PFSK-1 (cell line): ENCODE results near the gene BAK1.

ENCODE experiments used
- FOXP2 ChIP-seq: optimal IDR thresholded peaks from 2 replicates; pipeline ENCODE3; 2011; ENCODE audit warnings: borderline replicate concordance, control low read depth, inconsistent platforms; ENCODE audit not compliant: insufficient read depth; ENCODE audit errors: extremely low read length, extremely low read depth
- POLR2AphosphoS5 ChIP-seq: IDR thresholded peaks from 2 replicates; pipeline ENCODE4 v1.6.1; 2012; ENCODE audit warnings: low read depth, mild to moderate bottlenecking, control low read depth, low read length, moderate library complexity
- SIN3A ChIP-seq: IDR thresholded peaks from 2 replicates; pipeline ENCODE4 v1.6.1; 2012; ENCODE audit warnings: mild to moderate bottlenecking, low read length, moderate library complexity, borderline replicate concordance; ENCODE audit not compliant: insufficient read depth
- TAF1 ChIP-seq: IDR thresholded peaks from 2 replicates; pipeline ENCODE4 v1.6.1; 2012; ENCODE audit warnings: low read length, control low read depth, borderline replicate concordance; ENCODE audit not compliant: insufficient read depth
- TF ChIP-seq, protein P1 (sequence below), 2 experiments: IDR thresholded peaks; 2 replicates each; pipeline versions ENCODE4 v1.6.1 to v1.8.0; 2011 to 2012; ENCODE audit warnings: low read depth in 2 of 2, low read length in 2 of 2, control low read depth in 1 of 2, inconsistent platforms in 1 of 2, mild to moderate bottlenecking in 1 of 2, moderate library complexity in 1 of 2; ENCODE audit not compliant: insufficient read depth in 1 of 2

Gene BAK1

DNA sequence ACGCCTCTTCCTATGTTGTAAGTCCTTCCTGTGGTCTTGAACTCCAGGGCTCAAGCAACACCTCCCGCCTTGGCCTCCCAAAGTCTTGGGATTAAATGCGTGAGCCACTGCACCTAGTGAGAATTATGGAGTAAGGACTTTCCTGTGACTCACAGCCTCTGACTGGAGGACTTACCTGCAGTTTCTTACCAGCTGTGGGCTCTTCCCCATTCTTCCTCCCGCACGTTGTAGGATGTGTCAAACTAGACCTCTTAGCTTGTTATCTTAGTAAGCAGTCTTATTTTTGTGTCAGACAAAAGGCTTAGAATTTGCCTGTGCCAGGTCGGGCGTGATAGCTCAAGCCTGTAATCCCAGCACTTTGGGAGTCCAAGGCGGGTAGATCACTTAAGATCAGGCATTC lies 30.9 kb downstream of the BAK1 start:
- no peak for TF ChIP-seq FOXP2
- TF ChIP-seq SIN3A = no peak
- TF ChIP-seq POLR2AphosphoS5 = no peak
- TF ChIP-seq, protein P1, sequence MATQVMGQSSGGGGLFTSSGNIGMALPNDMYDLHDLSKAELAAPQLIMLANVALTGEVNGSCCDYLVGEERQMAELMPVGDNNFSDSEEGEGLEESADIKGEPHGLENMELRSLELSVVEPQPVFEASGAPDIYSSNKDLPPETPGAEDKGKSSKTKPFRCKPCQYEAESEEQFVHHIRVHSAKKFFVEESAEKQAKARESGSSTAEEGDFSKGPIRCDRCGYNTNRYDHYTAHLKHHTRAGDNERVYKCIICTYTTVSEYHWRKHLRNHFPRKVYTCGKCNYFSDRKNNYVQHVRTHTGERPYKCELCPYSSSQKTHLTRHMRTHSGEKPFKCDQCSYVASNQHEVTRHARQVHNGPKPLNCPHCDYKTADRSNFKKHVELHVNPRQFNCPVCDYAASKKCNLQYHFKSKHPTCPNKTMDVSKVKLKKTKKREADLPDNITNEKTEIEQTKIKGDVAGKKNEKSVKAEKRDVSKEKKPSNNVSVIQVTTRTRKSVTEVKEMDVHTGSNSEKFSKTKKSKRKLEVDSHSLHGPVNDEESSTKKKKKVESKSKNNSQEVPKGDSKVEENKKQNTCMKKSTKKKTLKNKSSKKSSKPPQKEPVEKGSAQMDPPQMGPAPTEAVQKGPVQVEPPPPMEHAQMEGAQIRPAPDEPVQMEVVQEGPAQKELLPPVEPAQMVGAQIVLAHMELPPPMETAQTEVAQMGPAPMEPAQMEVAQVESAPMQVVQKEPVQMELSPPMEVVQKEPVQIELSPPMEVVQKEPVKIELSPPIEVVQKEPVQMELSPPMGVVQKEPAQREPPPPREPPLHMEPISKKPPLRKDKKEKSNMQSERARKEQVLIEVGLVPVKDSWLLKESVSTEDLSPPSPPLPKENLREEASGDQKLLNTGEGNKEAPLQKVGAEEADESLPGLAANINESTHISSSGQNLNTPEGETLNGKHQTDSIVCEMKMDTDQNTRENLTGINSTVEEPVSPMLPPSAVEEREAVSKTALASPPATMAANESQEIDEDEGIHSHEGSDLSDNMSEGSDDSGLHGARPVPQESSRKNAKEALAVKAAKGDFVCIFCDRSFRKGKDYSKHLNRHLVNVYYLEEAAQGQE (IDR thresholded peaks at IDR 0.05; ENCODE audit: insufficient read depth in 1 of 2, low read depth in 2 of 2, low read length in 2 of 2) = no peak
- TF ChIP-seq TAF1 = no peak

DNA sequence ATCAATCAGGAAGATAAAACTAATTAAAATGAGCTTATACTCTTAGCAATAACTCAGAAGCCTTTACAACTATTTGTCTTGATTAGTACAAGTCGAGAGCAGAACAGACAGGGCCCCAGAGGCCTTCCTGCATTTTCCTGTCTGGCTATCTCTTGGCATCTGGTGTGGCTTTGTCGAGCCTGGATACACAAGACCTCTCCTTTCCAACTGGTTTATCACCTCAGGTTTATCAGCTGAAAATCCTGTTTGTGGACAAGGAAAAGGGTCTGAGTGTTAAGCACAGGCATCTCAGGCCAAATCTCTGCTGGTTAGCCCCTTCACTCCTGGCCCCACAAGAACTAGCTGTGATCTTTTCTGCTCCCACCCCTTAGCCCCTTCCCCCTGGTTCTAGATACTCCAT lies 32.6 kb downstream of the BAK1 start:
- TF ChIP-seq, protein P1 (IDR thresholded peaks at IDR 0.05; ENCODE audit: insufficient read depth in 1 of 2, low read depth in 2 of 2, low read length in 2 of 2) = no peak
- TF ChIP-seq SIN3A = no peak
- TF ChIP-seq FOXP2 = no peak
- TF ChIP-seq POLR2AphosphoS5 = no peak
- TF ChIP-seq TAF1 = no peak

DNA sequence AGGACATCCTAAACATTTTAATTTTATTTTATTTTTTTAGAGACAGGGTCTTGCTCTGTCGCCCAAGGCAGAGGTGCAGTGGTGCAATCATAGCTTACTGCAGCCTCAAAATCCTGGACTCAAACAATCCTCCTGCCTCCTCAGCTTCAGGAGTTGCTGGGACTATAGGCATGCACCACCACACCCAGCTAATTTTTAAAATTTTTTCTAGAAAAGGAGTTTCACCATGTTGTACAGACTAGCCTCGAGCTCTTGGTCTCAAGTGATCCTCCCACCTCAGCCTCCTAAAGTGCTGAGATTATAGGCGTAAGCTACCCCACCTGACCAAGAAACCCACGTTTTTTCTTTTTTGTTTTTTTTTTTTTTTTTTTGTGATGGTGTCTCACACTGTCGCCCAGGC lies 33.3 kb downstream of the BAK1 start:
- TF ChIP-seq TAF1 (no peak), POLR2AphosphoS5 (no peak), SIN3A (no peak), FOXP2 (no peak)
- TF ChIP-seq, protein P1 (IDR thresholded peaks at IDR 0.05; ENCODE audit: insufficient read depth in 1 of 2, low read depth in 2 of 2, low read length in 2 of 2) = no peak

DNA sequence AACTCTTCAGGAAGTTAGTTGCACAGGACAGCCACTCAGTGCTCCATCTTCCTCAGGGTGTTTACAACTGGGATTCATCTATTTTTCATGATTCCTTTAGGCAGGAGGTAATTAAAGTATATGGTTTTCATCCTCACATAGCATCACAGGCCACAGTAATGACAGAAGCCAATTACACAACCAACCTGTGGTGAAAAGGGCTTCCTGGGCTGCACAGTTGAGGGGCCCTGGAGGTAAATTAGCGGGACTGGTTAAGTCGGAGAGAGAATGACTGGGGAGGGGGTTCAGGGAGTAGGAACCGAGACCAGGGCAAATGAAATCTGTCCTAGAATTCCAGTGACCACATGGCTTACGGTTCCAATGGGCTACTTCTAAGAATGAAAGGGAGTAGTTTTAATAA lies 37.0 kb downstream of the BAK1 start:
- TF ChIP-seq POLR2AphosphoS5 (no peak), SIN3A (no peak)

DNA sequence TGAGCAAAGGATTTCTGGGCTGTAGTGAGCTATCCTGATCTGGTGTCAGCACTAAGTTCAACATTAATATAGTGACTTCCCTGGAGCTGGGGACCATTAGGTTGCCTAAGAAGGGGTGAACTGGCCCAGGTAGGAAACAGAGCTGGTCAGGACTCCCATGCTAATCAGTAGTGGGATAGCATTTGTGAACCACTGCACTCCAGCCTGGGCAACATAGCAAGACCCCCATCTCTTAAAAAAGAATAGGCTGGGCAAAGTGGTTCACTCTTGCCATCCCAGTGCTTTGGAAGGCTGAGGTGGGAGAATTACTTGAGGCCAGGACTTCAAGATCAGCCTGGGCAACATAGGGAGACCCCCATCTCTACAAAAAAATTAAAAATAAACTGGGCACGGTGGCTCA lies 39.3 kb downstream of the BAK1 start:
- TF ChIP-seq POLR2AphosphoS5 = no peak
- TF ChIP-seq, protein P1 (IDR thresholded peaks at IDR 0.05; ENCODE audit: insufficient read depth in 1 of 2, low read depth in 2 of 2, low read length in 2 of 2) = no peak
- TF ChIP-seq TAF1 = no peak
- TF ChIP-seq FOXP2 = no peak
- no peak for TF ChIP-seq SIN3A
